ENCODE data around the gene CSTB.

DNA sequence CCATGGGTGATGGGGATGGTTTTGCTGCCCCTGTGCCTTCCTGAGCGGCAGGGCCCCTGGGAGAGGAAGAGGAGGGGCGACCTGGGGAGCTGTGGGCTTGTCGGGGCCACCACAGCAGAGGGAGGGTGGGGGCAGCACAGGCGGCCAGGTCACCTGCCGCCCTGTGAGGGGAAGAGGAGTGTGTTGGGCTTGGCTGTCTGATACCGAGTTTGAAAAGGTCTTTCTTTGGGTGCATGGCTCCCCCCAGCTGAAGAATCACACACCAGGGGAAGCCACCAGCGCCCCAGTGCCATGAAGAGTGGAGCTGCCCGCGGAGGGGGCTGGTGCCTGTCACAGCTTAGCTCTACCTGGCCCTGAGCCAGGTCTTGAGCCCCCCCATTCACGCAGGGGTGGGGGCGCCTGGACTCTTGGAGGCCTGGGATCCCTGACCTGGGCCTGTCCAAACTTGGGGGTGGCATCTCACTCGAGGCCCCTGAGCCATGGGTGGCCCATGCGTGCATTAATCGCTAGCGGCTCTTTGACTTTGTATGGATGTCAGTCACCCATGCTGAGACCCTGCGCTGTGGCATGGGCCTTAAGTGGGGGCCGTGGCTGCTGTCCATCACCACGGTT, 26.4 kb downstream of the CSTB start:
- TF ChIP-seq POLR2AphosphoS5 (IDR thresholded peaks at IDR 0.05; ENCODE audit: borderline replicate concordance, low read depth, low read length) (no peak), EZH2 (IDR thresholded peaks at IDR 0.05) (no peak)
